OCI-M2 (cell line): ENCODE results near the gene GAL.
"Not testable (repeated sequence)": the region's sequence is repeated elsewhere in the genome, so short reads cannot be mapped to it uniquely, and the experiment has no call there.

ENCODE experiments used
- DNase-seq: peaks from one replicate; lab custom pipeline; 2025; ENCODE audit not compliant: unreplicated experiment; lab: John Stamatoyannopoulos, UW

The GAL gene, protein sequence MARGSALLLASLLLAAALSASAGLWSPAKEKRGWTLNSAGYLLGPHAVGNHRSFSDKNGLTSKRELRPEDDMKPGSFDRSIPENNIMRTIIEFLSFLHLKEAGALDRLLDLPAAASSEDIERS

DNA sequence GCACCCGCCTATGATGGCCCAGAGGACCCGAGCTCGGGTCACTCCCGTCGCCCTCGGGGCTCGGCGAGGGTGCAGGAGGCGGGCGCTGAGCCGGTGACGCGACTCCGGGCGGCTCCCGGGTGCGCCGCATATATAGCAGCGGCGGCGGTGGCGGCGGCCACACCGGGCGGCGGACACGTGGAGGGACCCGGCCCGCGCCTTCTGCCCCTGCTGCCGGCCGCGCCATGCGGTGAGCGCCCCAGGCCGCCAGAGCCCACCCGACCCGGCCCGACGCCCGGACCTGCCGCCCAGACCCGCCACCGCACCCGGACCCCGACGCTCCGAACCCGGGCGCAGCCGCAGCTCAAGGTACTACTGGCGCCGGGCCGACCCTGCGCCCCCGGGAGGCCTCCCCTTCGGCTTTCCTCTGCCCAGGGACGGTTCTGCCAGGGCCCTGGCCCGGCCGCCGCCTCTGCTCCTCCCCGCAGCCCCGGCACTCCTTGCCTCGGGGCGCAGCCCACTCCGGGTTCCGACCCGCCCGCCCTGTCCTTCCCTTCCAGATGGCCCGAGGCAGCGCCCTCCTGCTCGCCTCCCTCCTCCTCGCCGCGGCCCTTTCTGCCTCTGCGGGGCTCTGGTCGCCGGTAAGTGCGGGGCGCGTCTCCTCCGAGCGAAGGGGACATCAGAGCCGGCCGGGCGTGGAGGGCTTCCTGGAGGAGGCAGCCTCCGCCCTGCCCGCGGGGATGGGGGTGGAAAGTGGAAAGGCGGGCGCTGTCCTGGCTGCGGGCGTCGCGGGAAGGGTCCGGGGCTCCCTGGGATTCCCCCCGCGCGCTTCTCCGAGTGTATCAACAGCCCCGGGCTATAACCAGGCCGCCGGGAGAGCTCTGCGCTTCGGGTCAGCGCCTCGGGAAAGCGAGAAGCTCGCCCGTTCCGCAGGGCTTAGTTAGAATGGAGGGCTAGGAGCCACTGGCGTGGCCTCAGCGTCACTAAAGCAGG is at the start of gene GAL:
Gene GAL, plus strand, starts transcription at position 160 of the 972 bp plus-strand sequence. Its CDS starts 380 bp downstream, at position 540.
- DNase-seq: no peak

DNA sequence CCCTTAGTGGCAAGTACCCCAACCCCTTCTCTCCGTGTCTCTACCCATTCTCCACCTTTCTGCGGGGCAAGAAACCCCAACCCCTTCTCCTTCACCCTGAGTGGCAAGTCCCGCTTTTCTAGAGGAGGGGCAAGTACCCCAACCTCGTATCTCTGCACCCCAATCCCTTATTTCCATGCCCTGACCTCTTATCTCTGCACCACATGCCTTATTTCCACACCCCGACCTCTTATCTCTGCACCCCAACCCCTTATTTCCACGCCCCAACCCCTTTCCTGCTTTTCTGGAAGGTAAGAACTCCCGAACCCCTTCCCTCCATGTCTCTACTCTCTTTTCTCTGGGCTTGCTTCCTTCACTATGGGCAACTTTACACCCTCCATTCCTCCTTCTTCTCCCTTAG is 49.7 kb upstream of the GAL start:
- not testable (repeated sequence) for DNase-seq

GRCh38 chr11:68635172-68635571 is 49.2 kb upstream of the GAL start:
- DNase-seq: not testable (repeated sequence)

DNA sequence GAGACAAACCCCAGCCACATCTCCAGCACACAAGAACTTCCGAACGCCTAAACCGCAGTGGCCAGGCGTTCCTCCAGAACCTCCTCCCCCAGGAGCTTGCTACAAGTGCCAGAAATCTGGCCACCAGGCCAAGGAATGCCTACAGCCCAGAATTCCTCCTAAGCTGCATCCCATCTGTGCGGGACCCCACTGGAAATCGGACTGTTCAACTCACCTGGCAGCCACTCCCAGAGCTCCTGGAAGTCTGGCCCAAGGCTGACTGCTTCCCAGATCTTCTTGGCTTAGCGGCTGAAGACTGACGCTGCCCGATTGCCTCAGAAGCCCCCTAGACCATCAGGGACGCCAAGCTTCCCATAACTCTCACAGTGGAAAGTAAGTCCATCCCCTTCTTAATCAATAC is 48.5 kb upstream of the GAL start:
- DNase-seq: not testable (repeated sequence)

DNA sequence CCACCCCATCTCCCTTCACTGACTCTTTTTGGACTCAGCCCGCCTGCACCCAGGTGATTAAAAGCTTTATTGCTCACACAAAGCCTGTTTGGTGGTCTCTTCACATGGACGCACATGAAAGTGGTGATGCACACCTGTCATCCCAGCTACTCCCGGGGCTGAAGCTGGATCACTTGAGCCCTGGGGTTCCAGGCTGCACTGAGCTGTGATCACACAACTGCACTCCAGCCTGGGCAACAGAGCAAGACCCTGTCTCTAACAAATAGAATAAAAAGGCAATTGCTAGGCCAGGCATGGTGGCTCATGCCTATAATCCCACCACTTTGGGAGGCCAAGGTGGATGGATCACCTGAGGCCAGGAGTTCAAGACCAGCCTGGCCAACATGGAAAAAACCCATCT is 45.0 kb upstream of the GAL start:
- DNase-seq: not testable (repeated sequence)

- DNase-seq: no peak
Observed at GRCh38 chr11:68641880-68642279, 42.5 kb upstream of the GAL start.

DNA sequence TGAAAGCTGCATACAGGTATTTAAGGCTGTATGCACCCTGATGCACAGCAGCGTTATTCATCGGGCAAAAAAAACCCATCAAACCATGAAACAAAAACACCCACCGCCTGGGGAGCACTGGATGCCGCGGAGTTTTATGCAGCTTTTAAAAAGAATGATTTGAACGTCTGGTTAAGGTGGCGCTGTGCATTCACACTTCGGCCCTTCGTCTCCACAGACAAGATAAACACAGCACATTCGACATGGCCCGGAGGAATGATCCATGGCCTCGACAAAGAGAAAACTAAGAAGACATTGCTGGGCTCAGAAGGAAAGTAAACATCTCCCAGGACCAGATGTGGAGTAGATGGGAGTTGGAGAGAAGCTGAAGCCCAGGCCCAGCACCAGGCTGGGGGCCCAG is 40.8 kb upstream of the GAL start:
- no peak for DNase-seq

GRCh38 chr11:68646832-68647231 is 37.5 kb upstream of the GAL start:
- DNase-seq: no peak

DNA sequence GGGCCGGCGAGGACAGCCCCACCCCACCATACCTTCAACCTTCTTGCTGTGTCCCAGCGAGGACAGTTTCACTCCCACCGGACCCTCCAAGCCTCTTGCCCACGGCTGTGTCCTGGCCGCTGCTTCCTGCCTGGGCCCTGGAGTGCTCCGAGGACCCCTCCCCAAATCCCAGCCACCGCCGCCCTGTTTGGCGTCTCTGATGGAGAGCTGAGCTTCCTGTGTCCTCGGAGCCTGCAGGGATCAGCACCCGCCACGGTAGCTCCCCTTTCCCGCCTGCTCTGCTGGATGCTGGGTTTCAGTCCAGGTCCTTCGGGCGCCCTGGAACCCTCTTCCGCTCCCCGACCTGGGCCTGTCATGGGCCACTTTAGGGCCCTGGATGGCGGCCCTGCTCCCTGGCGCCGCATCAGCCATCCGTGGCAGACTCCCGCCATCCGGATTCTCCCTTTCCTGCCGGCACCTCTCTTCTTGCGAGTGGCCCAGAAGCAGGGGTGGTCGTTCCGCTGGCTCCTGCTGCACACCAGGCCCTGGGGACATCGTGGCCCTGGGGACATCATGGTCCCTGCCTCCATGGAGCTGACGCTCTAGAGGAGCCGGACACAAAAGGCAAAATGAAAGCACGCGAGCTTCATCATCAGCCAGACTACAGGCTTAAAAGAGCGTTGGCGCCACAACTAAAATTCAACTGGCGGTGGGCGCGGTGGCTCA is 34.3 kb upstream of the GAL start:
- DNase-seq: no peak

GRCh38 chr11:68650801-68651200 is 33.5 kb upstream of the GAL start:
- no peak for DNase-seq

DNA sequence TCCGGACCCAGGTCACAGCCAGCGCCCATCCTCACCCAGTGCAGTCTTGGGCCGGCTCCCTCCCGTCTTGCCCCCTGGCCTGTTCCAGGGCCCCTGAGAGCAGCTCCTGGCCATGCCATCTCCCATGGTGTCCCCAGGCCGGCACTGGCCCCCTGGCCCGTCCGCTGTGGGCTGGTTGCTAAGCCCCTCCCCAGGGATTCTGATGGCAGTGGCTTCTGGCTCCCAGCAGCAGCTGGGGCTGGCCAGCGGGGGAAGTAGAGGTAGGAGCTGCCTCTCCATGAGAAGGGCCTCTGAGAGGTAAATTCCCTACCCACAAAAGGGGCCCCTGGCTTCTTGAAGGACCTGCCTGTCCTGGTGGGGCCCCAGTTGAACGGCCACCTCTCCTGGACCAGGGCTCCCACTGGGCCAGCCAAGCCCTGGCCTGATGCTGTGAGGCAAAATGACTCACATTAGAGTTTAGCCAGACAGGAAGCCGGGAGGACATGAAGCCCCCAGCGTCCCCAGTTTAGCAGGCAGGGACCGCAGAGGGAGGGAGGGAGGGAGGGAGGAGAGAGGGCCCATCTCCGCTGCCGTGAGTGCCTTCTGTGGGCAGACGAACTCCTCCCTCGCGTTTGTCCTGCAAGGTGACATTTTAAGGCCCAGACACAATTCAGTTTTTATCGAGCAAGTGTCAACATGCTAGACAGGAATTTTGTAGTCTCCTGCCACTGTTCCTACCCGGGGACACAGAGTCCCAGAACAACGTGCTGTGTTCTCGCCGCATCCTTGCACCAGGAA is 32.9 kb upstream of the GAL start:
- no peak for DNase-seq

- DNase-seq: no peak
Observed at GRCh38 chr11:68651985-68652682, 32.2 kb upstream of the GAL start.

GRCh38 chr11:68652683-68653156 is 31.6 kb upstream of the GAL start:
- DNase-seq: no peak

DNA sequence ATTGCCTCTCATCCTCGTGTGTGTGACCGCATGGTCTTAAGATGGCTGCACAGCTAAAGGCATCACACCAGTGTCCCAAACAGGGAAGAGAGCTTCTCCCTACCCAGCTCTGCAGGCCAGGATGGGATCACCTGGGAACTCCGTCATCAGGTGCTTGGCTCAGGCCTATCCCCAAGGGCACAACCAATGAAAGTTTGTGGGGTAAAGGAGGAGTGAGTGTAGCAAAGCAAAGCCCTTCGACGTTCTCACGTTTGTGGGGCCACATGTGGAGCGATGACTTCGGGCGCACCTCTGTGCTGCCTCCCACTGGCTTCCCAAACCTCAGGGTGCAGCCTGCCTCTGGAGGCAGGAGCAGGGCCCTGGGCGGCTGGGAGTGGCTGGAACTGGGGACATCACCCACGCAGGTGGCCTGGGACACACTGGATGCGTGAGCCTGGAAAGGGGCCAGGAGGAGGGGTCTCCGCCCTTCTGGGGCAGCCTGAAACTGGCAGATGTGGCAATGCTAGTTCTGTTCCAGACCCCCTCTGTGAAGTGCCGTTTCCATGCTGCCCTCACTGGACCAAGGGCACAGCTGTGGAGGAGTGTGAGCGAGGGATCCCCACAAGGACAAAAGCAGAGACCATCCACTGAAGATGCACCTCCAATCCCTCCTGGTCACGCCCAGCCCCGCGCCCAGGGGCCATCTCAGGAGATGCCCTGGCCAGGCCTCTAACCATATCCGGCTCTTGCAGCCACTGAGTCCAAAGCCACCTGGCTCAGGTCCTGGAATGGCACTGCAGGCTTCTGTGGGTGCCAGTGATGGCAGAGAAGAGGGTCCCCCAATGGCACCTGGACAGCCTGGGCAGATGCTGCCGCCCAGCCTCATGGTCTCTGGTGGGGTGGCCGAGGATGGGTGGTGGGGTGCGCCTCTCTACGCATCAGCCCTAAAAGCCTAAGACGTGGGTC is 30.6 kb upstream of the GAL start:
- no peak for DNase-seq

DNA sequence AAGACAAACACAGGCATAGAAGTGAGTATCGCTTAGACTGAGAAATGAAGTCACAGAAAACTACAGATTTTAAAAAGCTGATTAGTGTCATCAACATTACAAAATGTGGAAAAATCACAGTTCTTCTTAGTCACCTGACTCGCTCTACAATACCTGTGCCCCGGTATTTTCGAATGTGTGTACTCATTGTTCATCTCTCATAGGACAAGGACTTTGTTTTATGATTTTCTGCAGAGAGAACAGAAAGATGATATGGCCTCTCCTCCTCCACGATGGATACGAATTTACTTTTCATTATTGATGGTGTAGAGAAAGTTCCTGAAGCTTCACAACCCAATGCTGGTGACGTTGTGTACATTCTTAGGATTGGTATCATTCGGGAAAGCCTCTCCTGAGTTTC is 29.4 kb upstream of the GAL start:
- no peak for DNase-seq

DNA sequence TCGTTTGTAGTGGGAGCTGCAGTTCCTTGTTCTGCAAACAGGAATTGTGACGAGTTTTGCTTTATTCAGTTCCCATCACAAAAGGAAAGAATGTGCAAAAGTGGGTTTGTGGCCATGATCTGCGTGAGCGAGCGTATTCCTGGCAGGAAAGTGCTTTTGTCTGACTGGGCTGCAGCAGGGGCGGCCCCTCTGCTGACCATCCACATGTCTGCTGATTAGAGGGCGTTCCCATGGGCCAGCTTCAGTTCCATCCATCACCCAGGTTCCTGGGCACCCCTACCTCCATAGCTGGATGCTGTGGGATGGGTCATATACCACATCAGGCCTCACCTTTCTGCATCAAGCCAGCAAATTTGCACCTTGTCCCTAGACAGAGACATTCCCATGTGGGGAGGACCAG is 28.9 kb upstream of the GAL start:
- no peak for DNase-seq

- DNase-seq: no peak
Observed at GRCh38 chr11:68655806-68656205, 28.5 kb upstream of the GAL start.

GRCh38 chr11:68657021-68657780 is 27.1 kb upstream of the GAL start:
- no peak for DNase-seq

DNA sequence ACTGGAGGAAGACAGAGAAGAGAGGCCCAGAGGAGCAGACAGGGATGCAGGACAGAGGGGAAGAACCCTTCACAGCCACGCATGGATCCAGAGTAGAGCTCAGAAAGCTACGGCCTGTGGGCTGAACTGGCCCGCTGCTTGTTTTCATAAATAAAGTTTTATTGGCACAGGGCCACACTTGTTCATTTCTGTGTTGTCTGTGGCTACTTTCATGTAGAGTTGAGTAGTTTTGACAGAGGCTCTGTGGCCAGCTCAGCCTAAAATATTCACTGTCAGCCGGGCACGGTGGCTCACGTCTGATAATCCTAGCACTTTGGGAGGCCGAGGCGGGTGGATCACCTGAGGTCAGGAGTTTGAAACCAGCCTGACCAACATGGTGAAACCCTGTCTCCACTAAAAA is 26.2 kb upstream of the GAL start:
- DNase-seq: no peak
